Measurements from ENCODE around the gene PANK2. TPM values are rescaled to one million over a fixed set of nuclear protein-coding genes. Genes with fewer than 3 reads are reported as not detected.

PANK2 gene
- total RNA-seq, result 59.2 and 68.6 TPM in 2 replicates

GRCh38 chr20:3888622-3889488 is at the start of gene PANK2:
TSS of gene PANK2 (plus strand) at chr20:3889387.

GRCh38 chr20:3846740-3847428 is 42.3 kb upstream of the PANK2 start, which contains the start of gene MAVS:
TSS of gene MAVS (plus strand) at chr20:3846834. CDS start at chr20:3854625, 7,791 bp downstream.

Other genes with a start within 250 kb of the PANK2 start
- not detected in 2 replicates for gene GFRA4, start 226.0 kb upstream of the PANK2 start, total RNA-seq
- gene ADAM33, start 207.4 kb upstream of the PANK2 start, total RNA-seq, result 57.5 and 87.5 TPM in 2 replicates
- gene SIGLEC1, start 176.8 kb upstream of the PANK2 start, total RNA-seq, result not detected in 2 replicates
- 0.11 and 0.12 TPM in 2 replicates for gene HSPA12B, start 156.7 kb upstream of the PANK2 start, total RNA-seq
- gene ADISSP, start 121.6 kb upstream of the PANK2 start, total RNA-seq, result 29.6 and 39.6 TPM in 2 replicates
- gene SPEF1, start 107.9 kb upstream of the PANK2 start, total RNA-seq, result 0.22 and 0.25 TPM in 2 replicates
- 121 and 150 TPM in 2 replicates for gene CENPB, start 102.6 kb upstream of the PANK2 start, total RNA-seq
- 18.9 and 30.5 TPM in 2 replicates for gene CDC25B, start 93.1 kb upstream of the PANK2 start, total RNA-seq
- gene AP5S1, start 68.8 kb upstream of the PANK2 start, total RNA-seq, result 16.7 and 23.1 TPM in 2 replicates
- gene MAVS, start 42.6 kb upstream of the PANK2 start, total RNA-seq, result 16.0 and 16.1 TPM in 2 replicates
- gene RNF24, start 126.2 kb downstream of the PANK2 start, total RNA-seq, result 14.2 and 17.4 TPM in 2 replicates